MM.1S (cell line): ENCODE data around the gene RPUSD1.

Experiments used
- DNase-seq: peaks from one replicate; pipeline ENCODE4 v3.0.0-alpha.2; 2015
- H2AFZ ChIP-seq: fragments of 300-600 bp; sonication (generic); 2 replicates; pipeline ENCODE4 v1.6.0; 2016; ENCODE audit warnings: antibody characterized with exemption, low read length
- H3F3A ChIP-seq: fragments of 300-600 bp; sonication (generic); 2 replicates; pipeline ENCODE4 v1.6.1; 2016; ENCODE audit warnings: mild to moderate bottlenecking, antibody characterized with exemption, low read length, moderate library complexity, mixed read lengths; ENCODE audit not compliant: insufficient read depth
- H3K27ac ChIP-seq: fragments of 300-600 bp; sonication (generic); 2 replicates; pipeline ENCODE4 v1.5.1; 2016; ENCODE audit warnings: mild to moderate bottlenecking, low read length
- H3K27me3 ChIP-seq: fragments of 300-600 bp; sonication (generic); replicated peaks from 2 replicates; pipeline ENCODE4 v1.6.0; 2016; ENCODE audit warnings: low read length; ENCODE audit not compliant: insufficient read depth
- H3K36me3 ChIP-seq: fragments of 300-600 bp; sonication (generic); replicated peaks from 2 replicates; pipeline ENCODE4 v1.6.1; 2016; ENCODE audit warnings: mild to moderate bottlenecking, low read length, mixed read lengths; ENCODE audit not compliant: insufficient read depth
- H3K4me1 ChIP-seq: fragments of 300-600 bp; sonication (generic); 2 replicates; pipeline ENCODE4 v1.6.1; 2016; ENCODE audit warnings: low read length, mixed read lengths
- H3K4me2 ChIP-seq: fragments of 300-600 bp; sonication (generic); 2 replicates; pipeline ENCODE4 v1.6.0; 2016; ENCODE audit warnings: low read depth, low read length
- H3K4me3 ChIP-seq: fragments of 300-600 bp; sonication (generic); 2 replicates; pipeline ENCODE4 v1.5.1; 2016; ENCODE audit warnings: low read length, mixed read lengths
- H3K79me2 ChIP-seq: fragments of 300-600 bp; sonication (generic); 2 replicates; pipeline ENCODE4 v1.6.1; 2016; ENCODE audit warnings: mixed run types, low read length, mixed read lengths
- H3K9ac ChIP-seq: fragments of 300-600 bp; sonication (generic); 2 replicates; pipeline ENCODE4 v1.6.1; 2016; ENCODE audit warnings: low read length, mixed read lengths
- H3K9me2 ChIP-seq: fragments of 300-600 bp; sonication (generic); replicated peaks from 2 replicates; pipeline ENCODE4 v1.6.1; 2016; ENCODE audit warnings: mild to moderate bottlenecking, low read length, mixed read lengths; ENCODE audit not compliant: insufficient read depth
- H3K9me3 ChIP-seq: fragments of 300-600 bp; sonication (generic); replicated peaks from 2 replicates; pipeline ENCODE4 v1.6.1; 2016; ENCODE audit warnings: mild to moderate bottlenecking, low read length, mixed read lengths; ENCODE audit not compliant: insufficient read depth
- H4K20me1 ChIP-seq: fragments of 300-600 bp; sonication (generic); 2 replicates; pipeline ENCODE4 v1.6.1; 2016; ENCODE audit warnings: mild to moderate bottlenecking, low read length, moderate library complexity, mixed read lengths; ENCODE audit not compliant: insufficient read depth
- CTCF ChIP-seq: fragments of 300-600 bp; sonication (generic); IDR thresholded peaks from 2 replicates; pipeline ENCODE4 v1.5.1; 2016; ENCODE audit warnings: antibody characterized with exemption, low read length, mixed read lengths
- EZH2 ChIP-seq: fragments of 300-600 bp; sonication (generic); optimal IDR thresholded peaks from 2 replicates; pipeline ENCODE3; 2017; ENCODE audit warnings: low read depth, mild to moderate bottlenecking, antibody characterized with exemption, low read length, mixed read lengths
- EZH2phosphoT487 ChIP-seq: fragments of 300-600 bp; sonication (generic); IDR thresholded peaks from 2 replicates; pipeline ENCODE4 v1.6.1; 2018; ENCODE audit warnings: antibody characterized with exemption, low read length

Gene RPUSD1

GRCh38 chr16:760545-761343, 27.4 kb downstream of the RPUSD1 start, which contains the start of gene MSLN:
Gene MSLN, plus strand, starts transcription at chr16:760734. Its CDS starts 1,947 bp downstream, at chr16:762681.
- no peak for TF ChIP-seq EZH2phosphoT487
- no peak for TF ChIP-seq CTCF
- no peak for TF ChIP-seq EZH2
- Histone ChIP-seq H3K4me3 (no peak within 1 kb of the TSS), H2AFZ (no peak within 1 kb of the TSS), H3K4me1 (no peaks in the 10 kb centered on the region), H3K9ac (no peak within 1 kb of the TSS), H3K4me2 (no peak within 1 kb of the TSS), H3F3A (no peaks in the 10 kb centered on the region), H4K20me1 (no peaks in the 10 kb centered on the region), H3K27ac (no peak within 1 kb of the TSS), H3K9me3 (no peaks in the 10 kb centered on the region), H3K36me3 (no peaks in the 10 kb centered on the region), H3K9me2 (no peaks in the 10 kb centered on the region), H3K27me3 (peaks cover 70% of the 10 kb centered on the region), H3K79me2 (no peaks in the 10 kb centered on the region)
- DNase-seq = no peak

GRCh38 chr16:760065-760464, 28.1 kb downstream of the RPUSD1 start:
- H3K27ac ChIP-seq = no peak overlapping the region
- no peak overlapping the region for H3K4me2 ChIP-seq
- peaks cover 72% of the 10 kb centered on the region for H3K27me3 ChIP-seq
- no peaks in the 10 kb centered on the region for H3K9me2 ChIP-seq
- TF ChIP-seq CTCF (no peak), EZH2 (no peak), EZH2phosphoT487 (no peak)
- no peaks in the 10 kb centered on the region for H3F3A ChIP-seq
- H3K36me3 ChIP-seq = no peaks in the 10 kb centered on the region
- H3K4me1 ChIP-seq = no peaks in the 10 kb centered on the region
- H3K79me2 ChIP-seq = no peaks in the 10 kb centered on the region
- no peak for DNase-seq
- no peak overlapping the region for H3K4me3 ChIP-seq
- no peaks in the 10 kb centered on the region for H3K9me3 ChIP-seq
- H4K20me1 ChIP-seq = no peaks in the 10 kb centered on the region
- H3K9ac ChIP-seq = no peak overlapping the region
- H2AFZ ChIP-seq = no peak overlapping the region

- H3K4me3 ChIP-seq = no peak overlapping the region
- no peak overlapping the region for H3K9ac ChIP-seq
- TF ChIP-seq EZH2phosphoT487 (no peak), EZH2 (no peak), CTCF (no peak)
- DNase-seq = no peak
- no peaks in the 10 kb centered on the region for H3F3A ChIP-seq
- no peaks in the 10 kb centered on the region for H4K20me1 ChIP-seq
- H3K9me3 ChIP-seq = no peaks in the 10 kb centered on the region
- no peak overlapping the region for H2AFZ ChIP-seq
- H3K4me2 ChIP-seq = no peak overlapping the region
- H3K4me1 ChIP-seq = no peaks in the 10 kb centered on the region
- H3K36me3 ChIP-seq = no peaks in the 10 kb centered on the region
- H3K79me2 ChIP-seq = no peaks in the 10 kb centered on the region
- no peak overlapping the region for H3K27ac ChIP-seq
- no peaks in the 10 kb centered on the region for H3K9me2 ChIP-seq
- peaks cover 80% of the 10 kb centered on the region for H3K27me3 ChIP-seq
These were observed 28.9 kb downstream of the RPUSD1 start for GRCh38 chr16:759110-759910.
